K562 (cell line): ENCODE data around the gene NEMP1. TPM values are rescaled to one million over a fixed set of nuclear protein-coding genes. Genes with fewer than 3 reads are reported as not detected.
A peak's percentile ranks its signal among the peaks of the same experiment; 100 is the strongest.

Source experiments
- CC2D1A ChIP-seq: fragments of 450-650 bp; IDR thresholded peaks from 2 replicates; pipeline ENCODE4 v1.6.1; 2017; ENCODE audit warnings: mild to moderate bottlenecking
- CTCF ChIP-seq, 3 experiments: IDR thresholded peaks in 2 of 3; conservative IDR thresholded peaks in 1 of 3; 2 replicates each; pipeline ENCODE4 v1.5.1; 2011 to 2012; ENCODE audit warnings: low read length in 3 of 3, mild to moderate bottlenecking in 3 of 3, control low read depth in 2 of 3, improper control_type of control experiment in 1 of 3, inconsistent platforms in 1 of 3, low read depth in 1 of 3, mixed read lengths in 1 of 3, moderate library complexity in 1 of 3; ENCODE audit not compliant: insufficient read depth in 2 of 3
- CXXC5 ChIP-seq: fragments of 250-450 bp; sonication (Bioruptor Pico); IDR thresholded peaks from 2 replicates; pipeline ENCODE4 v1.8.0; 2022; ENCODE audit warnings: inconsistent platforms, mild to moderate bottlenecking, moderate library complexity
- GABPB1 ChIP-seq: sonication (generic); formaldehyde crosslinking; IDR thresholded peaks from 2 replicates; pipeline ENCODE4 v1.8.0; 2022; ENCODE audit warnings: mild to moderate bottlenecking, missing genetic modification reagents
- HMGXB4 ChIP-seq: sonication (generic); formaldehyde crosslinking; IDR thresholded peaks from 2 replicates; pipeline ENCODE4 v1.8.1; 2023; ENCODE audit warnings: mild to moderate bottlenecking, missing genetic modification reagents
- MEIS2 ChIP-seq: fragments of 450-650 bp; IDR thresholded peaks from 2 replicates; pipeline ENCODE4 v1.6.1; 2014; ENCODE audit warnings: mild to moderate bottlenecking; ENCODE audit not compliant: partially characterized antibody
- MLLT1 ChIP-seq, 2 experiments: fragments of 450-650 bp; IDR thresholded peaks; 2 replicates each; pipeline ENCODE4 v1.6.1; 2016
- SMC3 ChIP-seq: conservative IDR thresholded peaks from 2 replicates; pipeline ENCODE4 v1.6.1; 2011; ENCODE audit warnings: low read depth, low read length, improper control_type of control experiment; ENCODE audit not compliant: insufficient read depth
- STAT5B ChIP-seq: fragments of 250-450 bp; sonication (Bioruptor Pico); IDR thresholded peaks from 2 replicates; pipeline ENCODE4 v1.8.0; 2021; ENCODE audit warnings: mild to moderate bottlenecking, inconsistent platforms
- TEAD1 ChIP-seq, 2 experiments: fragments of 450-650 bp in 1 of 2; sonication (generic) in 1 of 2; formaldehyde crosslinking; IDR thresholded peaks; 2 replicates each; pipeline versions ENCODE4 v1.4.0 to v1.8.0; 2020 to 2022; ENCODE audit warnings: mild to moderate bottlenecking in 2 of 2, missing genetic modification reagents in 1 of 2
- TRIM28 ChIP-seq: fragments of 450-650 bp; IDR thresholded peaks from 2 replicates; pipeline ENCODE4 v1.6.1; 2017
- TSHZ1 ChIP-seq: fragments of 250-450 bp; sonication (Bioruptor Pico); IDR thresholded peaks from 2 replicates; pipeline ENCODE4 v1.4.0; 2020; ENCODE audit warnings: mild to moderate bottlenecking, moderate library complexity
- XRCC3 ChIP-seq: fragments of 450-650 bp; IDR thresholded peaks from 2 replicates; pipeline ENCODE4 v1.6.1; 2017; ENCODE audit warnings: mild to moderate bottlenecking, moderate library complexity
- YY1 ChIP-seq, 3 experiments: IDR thresholded peaks; 2 replicates each; pipeline ENCODE4 v1.6.1; 2011; ENCODE audit warnings: low read length in 2 of 3, mild to moderate bottlenecking in 2 of 3, moderate library complexity in 2 of 3, borderline replicate concordance in 1 of 3, control low read depth in 1 of 3, low read depth in 1 of 3; ENCODE audit not compliant: insufficient read depth in 3 of 3, insufficient replicate concordance in 2 of 3, control insufficient read depth in 1 of 3, insufficient read length in 1 of 3; ENCODE audit errors: extremely low read depth in 1 of 3
- ZNF436 ChIP-seq: fragments of 250-450, 450-650 bp; sonication (Bioruptor Pico); formaldehyde crosslinking; IDR thresholded peaks from 2 replicates; pipeline ENCODE4 v1.7.0; 2020; ENCODE audit warnings: mild to moderate bottlenecking
- ZNF717 ChIP-seq: fragments of 250-450 bp; sonication (Bioruptor Pico); IDR thresholded peaks from 2 replicates; pipeline ENCODE4 v1.5.0; 2021
- ZSCAN29 ChIP-seq: fragments of 450-650 bp; IDR thresholded peaks from 2 replicates; pipeline ENCODE4 v1.6.1; 2017
- polyA plus RNA-seq, 8 experiments: library from polyadenylated mRNA; depleted of rRNA in 4 of 8; stranded (reverse) in 5 of 8; unstranded in 3 of 8; fragments of >200 nt; fragmentation: Nextera tagmentation in 2 of 8; fragmentation: Illumina TruSeq in 1 of 8; extraction: Ambion mirVana in 2 of 8; extraction: Trizol in 1 of 8; gene quantifications; 2 replicates each; pipeline versions ENCODE4 v1.2.1 to v1.2.3, GENCODE V29; 2011 to 2014; ENCODE audit warnings: inconsistent platforms in 1 of 8, missing spikeins in 1 of 8
- total RNA-seq, 7 experiments: library from RNA; depleted of rRNA in 6 of 7; stranded (reverse); fragments of >200 nt in 6 of 7; fragmentation: Illumina TruSeq in 2 of 7; extraction: Trizol in 2 of 7; gene quantifications; 2 replicates each; pipeline versions ENCODE4 v1.2.1 to v1.2.3, GENCODE V29; 2011 to 2021; ENCODE audit warnings: low replicate concordance in 1 of 7

The NEMP1 gene
- total and polyA plus RNA-seq, 9 of the 15 experiments (the other 6 are each of a cell fraction or from before 2014, with no cell fraction given), result 9.5 to 82.2 (median 41.2) TPM

- no peak for TF ChIP-seq STAT5B (CRISPR knock-in tag)
- TF ChIP-seq ZSCAN29, result no peak
- no peak for TF ChIP-seq ZNF717 (CRISPR knock-in tag)
- TF ChIP-seq XRCC3, result no peak
- peak; percentile 97 for TF ChIP-seq SMC3
- TF ChIP-seq TRIM28, result 0 out of 2 replicates have a peak, but pooled peaks have one; percentile 22
- peak in 1 of 2 experiments; percentile 47; a peak in 1 of 4 replicates for TF ChIP-seq TEAD1 (CRISPR knock-in tag; IDR thresholded peaks at IDR 0.05)
- TF ChIP-seq CTCF (IDR thresholded peaks at IDR 0.05 in 2 of 3, conservative IDR thresholded peaks at IDR 0.05 in 1 of 3; ENCODE audit: insufficient read depth in 2 of 3, low read depth in 1 of 3, low read length in 3 of 3), result peak; percentile 83 to 93 (median 85)
- 0 out of 2 replicates have a peak, but pooled peaks have one; percentile 19 for TF ChIP-seq CXXC5 (CRISPR knock-in tag)
- no peak for TF ChIP-seq YY1 (IDR thresholded peaks at IDR 0.05; ENCODE audit: borderline replicate concordance in 1 of 3, control insufficient read depth in 1 of 3, extremely low read depth in 1 of 3, insufficient read depth in 3 of 3, insufficient read length in 1 of 3, insufficient replicate concordance in 2 of 3, low read depth in 1 of 3, low read length in 2 of 3)
- peak; percentile 2 for TF ChIP-seq MEIS2
- TF ChIP-seq CC2D1A, result peak; percentile 88
- no peak for TF ChIP-seq TSHZ1
- TF ChIP-seq MLLT1 (IDR thresholded peaks at IDR 0.05), result 0 out of 4 replicates have a peak, but pooled peaks of 1 of the 2 experiments have one; percentile 26
- TF ChIP-seq ZNF436, result no peak
- 0 out of 2 replicates have a peak, but pooled peaks have one; percentile 22 for TF ChIP-seq GABPB1 (CRISPR knock-in tag)
- no peak; the same call in 1 of the 2 replicates for TF ChIP-seq HMGXB4 (CRISPR knock-in tag)
Observed at GRCh38 chr12:57069523-57069922, 9.1 kb downstream of the NEMP1 start (continued).
